ENCODE measurements around the gene PSMC5. TPM values are rescaled to one million over a fixed set of nuclear protein-coding genes. Genes with fewer than 3 reads are reported as not detected.

The PSMC5 gene
- total RNA-seq (84.8 TPM), polyA plus RNA-seq (100 to 1,000 TPM; 140 to 222 (median 169) TPM)

GRCh38 chr17:63827002-63827800 is at the start of gene PSMC5, which contains the start of gene FTSJ3:
PSMC5 (plus strand) TSS chr17:63827431; CDS start chr17:63827491, 60 bp downstream.
FTSJ3 (minus strand) TSS chr17:63827663; CDS start chr17:63826902, 761 bp downstream.
- Histone ChIP-seq H3K36me3 (ENCODE audit: control insufficient read depth, insufficient read depth, low read length) (peaks cover 62% of the 10 kb centered on the region), H3K9me3 (ENCODE audit: control insufficient read depth in 2 of 2, low read length in 2 of 2) (no peaks in the 10 kb centered on the region), H3K4me1 (ENCODE audit: control insufficient read depth, insufficient read depth, low read length, poor library complexity, severe bottlenecking) (peaks cover 59% of the 10 kb centered on the region), H3K27ac (ENCODE audit: insufficient read depth, low read length, poor library complexity, severe bottlenecking) (peak within 1 kb of the TSS; percentile 92), H3K4me3 (ENCODE audit: low read depth, low read length) (peak within 1 kb of the TSS; percentile 92), H3K27me3 (ENCODE audit: control insufficient read depth, insufficient read depth, low read length) (no peaks in the 10 kb centered on the region)
- Mint-ChIP-seq H3K27ac (peak within 1 kb of the TSS; percentile 97 to 100 (median 99)), H3K4me3 (peak within 1 kb of the TSS; percentile 92 to 99 (median 96)), H3K4me1 (peaks cover 6 to 82% (median 49%) of the 10 kb centered on the region in 4 donors), H3K27me3 (no peaks in the 10 kb centered on the region), H3K36me3 (peaks cover 65% of the 10 kb centered on the region), H3K9me3 (peaks cover 0 to 3% (median 0%) of the 10 kb centered on the region in 7 donors)
- ATAC-seq (ENCODE audit: low read depth in 2 of 2) (peak; percentile 93 to 94), DNase-seq (peak; percentile 95 to 97 (median 97))

DNA sequence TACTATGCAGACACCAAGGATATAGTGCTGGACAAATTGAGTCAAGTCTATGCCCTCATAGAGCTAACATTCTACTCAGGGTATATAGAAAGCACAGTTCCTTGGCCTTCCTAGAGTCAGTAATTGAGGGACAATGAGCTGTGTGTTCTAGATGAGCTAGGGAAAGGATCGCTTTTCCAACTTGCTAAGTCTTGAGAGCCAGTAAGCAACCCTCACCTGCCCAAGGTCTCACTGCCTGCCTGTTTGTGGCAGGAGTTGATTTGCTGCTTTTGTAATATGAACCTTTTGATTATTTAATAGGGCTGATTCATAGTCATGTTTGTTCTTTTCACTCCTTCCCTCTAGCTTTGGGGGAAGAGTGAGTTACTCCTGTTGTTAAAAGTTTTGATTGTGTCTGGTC is 46.7 kb upstream of the PSMC5 start:
- Histone ChIP-seq H3K27me3 (ENCODE audit: control insufficient read depth, insufficient read depth, low read length) (no peaks in the 10 kb centered on the region), H3K4me1 (ENCODE audit: control insufficient read depth, insufficient read depth, low read length, poor library complexity, severe bottlenecking) (peaks cover 34% of the 10 kb centered on the region), H3K9me3 (ENCODE audit: control insufficient read depth in 2 of 2, low read length in 2 of 2) (no peaks in the 10 kb centered on the region), H3K27ac (ENCODE audit: insufficient read depth, low read length, poor library complexity, severe bottlenecking) (no peak overlapping the region), H3K36me3 (ENCODE audit: control insufficient read depth, insufficient read depth, low read length) (peaks cover 32% of the 10 kb centered on the region), H3K4me3 (ENCODE audit: low read depth, low read length) (no peak overlapping the region)
- Mint-ChIP-seq H3K4me3 (peak overlapping the region in 1 of 4 donors; percentile 22), H3K4me1 (peaks cover 23 to 91% (median 63%) of the 10 kb centered on the region in 4 donors), H3K27ac (peak overlapping the region in 2 of 3 donors; percentile 33 to 78), H3K9me3 (no peaks in the 10 kb centered on the region), H3K36me3 (peaks cover 20% of the 10 kb centered on the region), H3K27me3 (no peaks in the 10 kb centered on the region)
- ATAC-seq (ENCODE audit: low read depth in 2 of 2) = no peak
- DNase-seq = no peak

DNA sequence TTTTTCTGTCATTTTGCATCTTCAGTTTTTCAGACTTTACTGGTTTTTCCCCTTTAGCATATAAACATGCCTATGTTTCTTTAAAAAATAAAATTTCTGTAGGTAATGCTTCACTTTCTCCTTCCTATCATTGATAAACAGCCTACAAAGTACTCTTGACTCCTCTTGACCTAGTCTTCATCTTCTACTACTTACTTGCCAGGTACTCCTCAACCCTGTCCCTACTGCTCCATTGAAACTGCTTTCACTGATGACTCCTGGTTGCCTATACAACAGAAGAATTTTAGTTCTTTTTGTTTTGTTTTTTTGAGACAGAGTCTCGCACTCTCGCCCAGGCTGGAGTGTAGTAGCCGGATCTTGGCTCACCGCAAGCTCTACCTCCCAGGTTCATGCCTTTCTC is 46.3 kb upstream of the PSMC5 start:
- H3K9me3 ChIP-seq (ENCODE audit: control insufficient read depth in 2 of 2, low read length in 2 of 2) = no peaks in the 10 kb centered on the region
- H3K36me3 ChIP-seq (ENCODE audit: control insufficient read depth, insufficient read depth, low read length) = peaks cover 35% of the 10 kb centered on the region
- H3K4me3 Mint-ChIP-seq = peak overlapping the region in 1 of 4 donors; percentile 42
- peaks cover 20% of the 10 kb centered on the region for H3K36me3 Mint-ChIP-seq
- H3K4me1 Mint-ChIP-seq = peaks cover 21 to 91% (median 65%) of the 10 kb centered on the region in 4 donors
- no peaks in the 10 kb centered on the region for H3K27me3 Mint-ChIP-seq
- peak overlapping the region in 1 of 3 donors; percentile 78 for H3K27ac Mint-ChIP-seq
- H3K27ac ChIP-seq (ENCODE audit: insufficient read depth, low read length, poor library complexity, severe bottlenecking) = no peak overlapping the region
- no peak overlapping the region for H3K4me3 ChIP-seq (ENCODE audit: low read depth, low read length)
- H3K4me1 ChIP-seq (ENCODE audit: control insufficient read depth, insufficient read depth, low read length, poor library complexity, severe bottlenecking) = peaks cover 30% of the 10 kb centered on the region
- DNase-seq (no peak), ATAC-seq (ENCODE audit: low read depth in 2 of 2) (no peak)
- H3K9me3 Mint-ChIP-seq = no peaks in the 10 kb centered on the region
- no peaks in the 10 kb centered on the region for H3K27me3 ChIP-seq (ENCODE audit: control insufficient read depth, insufficient read depth, low read length)

DNA sequence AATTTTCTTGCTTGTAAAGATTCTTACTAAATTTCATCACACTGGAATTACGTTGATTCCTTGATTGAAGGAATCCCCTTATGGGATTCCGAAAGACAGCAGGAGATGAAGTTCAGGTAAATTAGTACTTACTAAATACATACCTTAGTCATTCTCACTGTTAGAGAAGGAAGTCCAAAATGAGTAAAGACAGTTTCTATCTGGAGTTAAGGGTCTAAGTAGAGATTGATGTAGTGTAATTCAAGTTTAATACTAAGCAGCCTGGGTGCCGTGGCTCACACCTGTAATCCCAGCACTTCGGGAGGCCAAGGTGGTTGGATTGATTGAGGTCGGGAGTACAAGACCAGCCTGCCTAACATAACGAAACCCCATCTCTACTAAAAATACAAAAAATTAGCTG is 43.7 kb upstream of the PSMC5 start:
- H3K4me3 ChIP-seq (ENCODE audit: low read depth, low read length) = no peak overlapping the region
- Mint-ChIP-seq H3K4me3 (peak overlapping the region in 1 of 4 donors; percentile 1), H3K36me3 (peaks cover 18% of the 10 kb centered on the region)

GRCh38 chr17:63785556-63785955 is 41.7 kb upstream of the PSMC5 start:
- H3K27me3 ChIP-seq (ENCODE audit: control insufficient read depth, insufficient read depth, low read length) = no peaks in the 10 kb centered on the region
- H3K27ac ChIP-seq (ENCODE audit: insufficient read depth, low read length, poor library complexity, severe bottlenecking) = no peak overlapping the region
- DNase-seq (no peak), ATAC-seq (ENCODE audit: low read depth in 2 of 2) (no peak)
- no peaks in the 10 kb centered on the region for H3K27me3 Mint-ChIP-seq
- H3K9me3 ChIP-seq (ENCODE audit: control insufficient read depth in 2 of 2, low read length in 2 of 2) = no peaks in the 10 kb centered on the region
- H3K4me3 Mint-ChIP-seq = no peak overlapping the region
- peaks cover 51% of the 10 kb centered on the region for H3K36me3 ChIP-seq (ENCODE audit: control insufficient read depth, insufficient read depth, low read length)
- H3K4me3 ChIP-seq (ENCODE audit: low read depth, low read length) = no peak overlapping the region
- H3K9me3 Mint-ChIP-seq = no peaks in the 10 kb centered on the region
- peak overlapping the region in 2 of 3 donors; percentile 47 to 58 for H3K27ac Mint-ChIP-seq
- H3K4me1 ChIP-seq (ENCODE audit: control insufficient read depth, insufficient read depth, low read length, poor library complexity, severe bottlenecking) = no peaks in the 10 kb centered on the region
- H3K36me3 Mint-ChIP-seq = peaks cover 16% of the 10 kb centered on the region
- peaks cover 12 to 53% (median 33%) of the 10 kb centered on the region in 4 donors for H3K4me1 Mint-ChIP-seq

More for the DNA sequence above, 43.7 kb upstream of the PSMC5 start:
- no peak for ATAC-seq (ENCODE audit: low read depth in 2 of 2)
- Mint-ChIP-seq H3K4me1 (peaks cover 17 to 68% (median 47%) of the 10 kb centered on the region in 4 donors), H3K27ac (peak overlapping the region in 2 of 3 donors; percentile 38 to 69), H3K9me3 (no peaks in the 10 kb centered on the region), H3K27me3 (no peaks in the 10 kb centered on the region)
- DNase-seq = no peak
- Histone ChIP-seq H3K4me1 (ENCODE audit: control insufficient read depth, insufficient read depth, low read length, poor library complexity, severe bottlenecking) (peaks cover 8% of the 10 kb centered on the region), H3K27ac (ENCODE audit: insufficient read depth, low read length, poor library complexity, severe bottlenecking) (no peak overlapping the region), H3K9me3 (ENCODE audit: control insufficient read depth in 2 of 2, low read length in 2 of 2) (no peaks in the 10 kb centered on the region), H3K27me3 (ENCODE audit: control insufficient read depth, insufficient read depth, low read length) (no peaks in the 10 kb centered on the region), H3K36me3 (ENCODE audit: control insufficient read depth, insufficient read depth, low read length) (peaks cover 48% of the 10 kb centered on the region)

DNA sequence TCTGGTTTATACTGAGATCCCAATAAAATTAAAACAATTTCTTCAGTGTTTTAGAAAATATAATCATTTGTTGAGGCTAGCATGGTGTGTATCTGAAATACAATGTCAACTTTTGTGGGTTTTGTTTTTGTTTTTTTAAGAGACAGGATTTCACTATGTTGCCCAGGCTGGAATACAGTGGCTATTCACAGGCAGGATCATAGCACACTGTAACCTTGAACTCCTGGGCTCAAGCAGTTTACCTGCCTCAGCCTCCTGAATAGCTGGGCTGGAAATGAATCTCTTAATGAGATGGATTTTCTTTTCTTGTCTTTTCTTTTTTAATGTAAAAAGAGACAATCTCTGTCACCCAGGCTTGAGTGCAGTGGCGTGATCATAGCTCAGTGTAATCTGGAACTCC is 41.1 kb upstream of the PSMC5 start:
- Mint-ChIP-seq H3K27ac (peak overlapping the region in 2 of 3 donors; percentile 14 to 58), H3K36me3 (peaks cover 16% of the 10 kb centered on the region), H3K4me3 (no peak overlapping the region), H3K4me1 (peaks cover 12 to 50% (median 28%) of the 10 kb centered on the region in 4 donors), H3K27me3 (no peaks in the 10 kb centered on the region), H3K9me3 (no peaks in the 10 kb centered on the region)
- H3K36me3 ChIP-seq (ENCODE audit: control insufficient read depth, insufficient read depth, low read length) = peaks cover 49% of the 10 kb centered on the region
- H3K9me3 ChIP-seq (ENCODE audit: control insufficient read depth in 2 of 2, low read length in 2 of 2) = no peaks in the 10 kb centered on the region
- DNase-seq (no peak), ATAC-seq (ENCODE audit: low read depth in 2 of 2) (no peak)
- H3K27ac ChIP-seq (ENCODE audit: insufficient read depth, low read length, poor library complexity, severe bottlenecking) = no peak overlapping the region
- no peaks in the 10 kb centered on the region for H3K4me1 ChIP-seq (ENCODE audit: control insufficient read depth, insufficient read depth, low read length, poor library complexity, severe bottlenecking)
- no peaks in the 10 kb centered on the region for H3K27me3 ChIP-seq (ENCODE audit: control insufficient read depth, insufficient read depth, low read length)
- no peak overlapping the region for H3K4me3 ChIP-seq (ENCODE audit: low read depth, low read length)

- DNase-seq (no peak), ATAC-seq (ENCODE audit: low read depth in 2 of 2) (no peak)
- Mint-ChIP-seq H3K9me3 (no peaks in the 10 kb centered on the region), H3K27me3 (no peaks in the 10 kb centered on the region), H3K36me3 (peaks cover 13% of the 10 kb centered on the region), H3K4me1 (peaks cover 12 to 43% (median 25%) of the 10 kb centered on the region in 4 donors), H3K27ac (no peak overlapping the region), H3K4me3 (no peak overlapping the region)
- Histone ChIP-seq H3K27ac (ENCODE audit: insufficient read depth, low read length, poor library complexity, severe bottlenecking) (no peak overlapping the region), H3K27me3 (ENCODE audit: control insufficient read depth, insufficient read depth, low read length) (no peaks in the 10 kb centered on the region), H3K9me3 (ENCODE audit: control insufficient read depth in 2 of 2, low read length in 2 of 2) (no peaks in the 10 kb centered on the region), H3K36me3 (ENCODE audit: control insufficient read depth, insufficient read depth, low read length) (peaks cover 55% of the 10 kb centered on the region), H3K4me1 (ENCODE audit: control insufficient read depth, insufficient read depth, low read length, poor library complexity, severe bottlenecking) (no peaks in the 10 kb centered on the region), H3K4me3 (ENCODE audit: low read depth, low read length) (no peak overlapping the region)
Measured at GRCh38 chr17:63786971-63787711, 40.1 kb upstream of the PSMC5 start.

Data from CD4-positive, CD25-positive, alpha-beta regulatory T cell (primary cell).